Right lobe of liver (tissue), 4 donors: ENCODE data around the gene FXR2.
A peak's percentile ranks its signal among the peaks of the same experiment; 100 is the strongest.

Source experiments
- CTCF ChIP-seq, 4 donors: fragments of 200-600 bp in 3 of 4; fragments of 450-650 bp in 1 of 4; IDR thresholded peaks; one replicate each; pipeline versions ENCODE4 v1.5.1 to v1.8.0; 2016 to 2022; ENCODE audit warnings: antibody characterized with exemption in 4 of 4, mild to moderate bottlenecking in 2 of 4
- POLR2A ChIP-seq: fragments of 450-650 bp; IDR thresholded peaks from one replicate; pipeline ENCODE4 v1.6.1; 2017; ENCODE audit warnings: antibody characterized with exemption, mild to moderate bottlenecking
- donor health status: DM: no; HTN: no; CAD: no.
- donor health status: DM: no; HTN: no; CAD: no.
- donor health status: DM: no; HTN: yes; CAD: no.

DNA sequence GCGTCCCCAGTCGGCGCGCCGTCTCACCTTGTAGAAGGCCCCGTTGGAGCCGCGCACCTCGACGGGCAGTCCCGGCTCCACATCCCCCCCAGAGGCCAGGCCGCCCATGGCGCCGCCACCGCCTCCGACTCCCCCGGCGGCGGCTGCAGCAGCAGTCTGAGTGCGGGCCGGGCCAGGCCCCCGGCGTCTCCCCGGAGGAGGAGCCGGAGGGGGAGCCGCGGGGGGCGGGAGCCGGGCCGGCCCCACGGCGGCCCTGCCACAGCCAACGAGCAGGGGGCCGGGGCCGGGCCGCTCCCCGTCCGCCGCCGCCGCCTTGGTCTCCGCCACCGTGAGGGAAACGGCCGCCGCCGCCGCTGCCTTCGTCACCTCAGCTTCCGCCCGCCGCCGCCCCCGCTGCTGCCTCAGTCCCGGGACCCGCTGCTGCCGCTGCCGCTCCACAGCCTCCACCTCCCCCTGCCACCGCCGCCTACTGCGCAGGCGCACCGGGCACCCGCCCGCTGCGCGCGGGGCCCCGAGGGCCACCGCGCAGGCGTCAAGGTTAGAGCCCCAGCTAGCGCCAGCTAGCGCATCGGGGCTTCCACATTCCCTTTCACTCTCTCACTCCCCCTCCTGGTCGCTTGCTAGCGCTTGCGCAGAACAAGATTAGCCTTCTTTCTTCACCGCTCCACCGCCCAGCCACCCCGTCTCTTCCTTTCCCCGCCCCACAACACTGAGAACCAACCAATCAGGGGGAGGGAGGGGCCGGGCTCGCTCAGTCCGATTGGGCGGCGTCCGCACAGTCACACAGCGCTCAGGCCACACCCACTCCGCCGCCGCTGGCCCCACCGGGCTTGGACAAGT lies at the start of gene FXR2:
- TF ChIP-seq CTCF (IDR thresholded peaks at IDR 0.05) (peak; percentile 52 to 64 (median 58)), POLR2A (peak; percentile 87)
